Measurements from ENCODE around the gene OPTC.

Gene OPTC

GRCh38 chr1:203539831-203540546 is 46.0 kb downstream of the OPTC start:
- no peak for DNase-seq

GRCh38 chr1:203544485-203544884 is 50.5 kb downstream of the OPTC start:
- no peak for DNase-seq

GRCh38 chr1:203544978-203545816 is 51.2 kb downstream of the OPTC start:
- no peak for DNase-seq

GRCh38 chr1:203546274-203546673 is 52.3 kb downstream of the OPTC start:
- DNase-seq: no peak

GRCh38 chr1:203547147-203547546 is 53.2 kb downstream of the OPTC start:
- no peak for DNase-seq

- no peak for DNase-seq
Measured at GRCh38 chr1:203547771-203548421, 53.9 kb downstream of the OPTC start.

GRCh38 chr1:203548892-203549291 is 54.9 kb downstream of the OPTC start:
- DNase-seq: no peak

GRCh38 chr1:203549309-203549708 is 55.4 kb downstream of the OPTC start:
- peak; percentile 91 for DNase-seq

GRCh38 chr1:203550846-203551245 is 56.9 kb downstream of the OPTC start:
- DNase-seq: no peak

- DNase-seq: no peak
Measured at GRCh38 chr1:203551550-203551949, 57.6 kb downstream of the OPTC start.

GRCh38 chr1:203553496-203553895 is 59.5 kb downstream of the OPTC start:
- DNase-seq: no peak

GRCh38 chr1:203554071-203554470 is 60.1 kb downstream of the OPTC start:
- no peak for DNase-seq

GRCh38 chr1:203555076-203555475 is 61.1 kb downstream of the OPTC start:
- no peak for DNase-seq

GRCh38 chr1:203555511-203556046 is 61.6 kb downstream of the OPTC start:
- DNase-seq: no peak

- DNase-seq: peak; percentile 77
Measured at GRCh38 chr1:203556047-203556851, 62.3 kb downstream of the OPTC start.

GRCh38 chr1:203557390-203557789 is 63.4 kb downstream of the OPTC start:
- DNase-seq: peak; percentile 81

- DNase-seq: peak; percentile 75
Measured at GRCh38 chr1:203558064-203558760, 64.3 kb downstream of the OPTC start.

All from islet precursor cell (in vitro differentiated cells).